Sciatic nerve (tissue), 2 donors: ENCODE data around the gene OSBPL10. TPM values are rescaled to one million over a fixed set of nuclear protein-coding genes. Genes with fewer than 3 reads are reported as not detected.

Experiments used
- ATAC-seq: fragments of 200-7000 bp; cut with Tn5 transposase; one replicate; pipeline ENCODE4 v1.9.1; 2020; ENCODE audit warnings: mild to moderate bottlenecking, moderate library complexity
- DNase-seq: peaks from one replicate; pipeline ENCODE4 v3.0.0-alpha.2; 2020; ENCODE audit warnings: low spot score
- intact Hi-C: fragments of 100-400 bp; cut with DNase I; formaldehyde crosslinking; loops from one replicate; pipeline ENCODE4 v1.14.2; 2022
- total RNA-seq: library from RNA; stranded (reverse); fragmentation: NEBNext Ultra II Directional; extraction: Animal tissue kit (Norgen Biotek cat#: 25700); gene quantifications from one replicate; pipeline ENCODE4 v1.2.1, GENCODE V29; 2021
- donor health status: DM: no; HTN: no; CAD: no.
- donor health status: DM: no; HTN: no; CAD: no.

The OSBPL10 gene
- total RNA-seq, 1 donor from 2014 or later = 27.0 TPM

- no peak for DNase-seq
- ATAC-seq = no peak
- intact Hi-C loops = no loop called here
These were observed 309.1 kb downstream of the OSBPL10 start for GRCh38 chr3:31671976-31672375.

GRCh38 chr3:31671451-31671850 is 309.6 kb downstream of the OSBPL10 start:
- ATAC-seq (no peak), DNase-seq (no peak)
- intact Hi-C loops = no loop called here

- no peak for ATAC-seq
These were observed 310.3 kb downstream of the OSBPL10 start for GRCh38 chr3:31670722-31671121.

GRCh38 chr3:31670136-31670535 is 310.9 kb downstream of the OSBPL10 start:
- DNase-seq (no peak), ATAC-seq (peak; percentile 57)
- intact Hi-C loops = no loop called here

More at GRCh38 chr3:31670722-31671121, 310.3 kb downstream of the OSBPL10 start:
- intact Hi-C loops = no loop called here
- no peak for DNase-seq

- no peak for ATAC-seq
- intact Hi-C loops = no loop called here
- no peak for DNase-seq
These were observed 312.8 kb downstream of the OSBPL10 start for GRCh38 chr3:31668242-31668641.

GRCh38 chr3:31667582-31667981 is 313.5 kb downstream of the OSBPL10 start:
- no peak for ATAC-seq
- no peak for DNase-seq
- intact Hi-C loops = no loop called here

GRCh38 chr3:31664031-31664430 is 317.0 kb downstream of the OSBPL10 start:
- ATAC-seq (no peak), DNase-seq (no peak)
- intact Hi-C loops = no loop called here

GRCh38 chr3:31661993-31662670 is 318.9 kb downstream of the OSBPL10 start:
- intact Hi-C loops = no loop called here
- ATAC-seq (no peak), DNase-seq (no peak)

- ATAC-seq (no peak), DNase-seq (no peak)
These were observed 319.8 kb downstream of the OSBPL10 start for GRCh38 chr3:31661286-31661685.

GRCh38 chr3:31659246-31659645 is 321.8 kb downstream of the OSBPL10 start:
- DNase-seq (no peak), ATAC-seq (no peak)
- intact Hi-C loops = no loop called here

More at GRCh38 chr3:31661286-31661685, 319.8 kb downstream of the OSBPL10 start:
- intact Hi-C loops = no loop called here

GRCh38 chr3:31654998-31655397 is 326.1 kb downstream of the OSBPL10 start:
- DNase-seq (no peak), ATAC-seq (no peak)
- intact Hi-C loops = no loop called here

GRCh38 chr3:31653464-31653863 is 327.6 kb downstream of the OSBPL10 start:
- ATAC-seq (no peak), DNase-seq (no peak)
- intact Hi-C loops = no loop called here

- intact Hi-C loops = no loop called here
- DNase-seq = no peak
- no peak for ATAC-seq
These were observed 328.8 kb downstream of the OSBPL10 start for GRCh38 chr3:31652296-31652695.

GRCh38 chr3:31648286-31648968 is 332.6 kb downstream of the OSBPL10 start:
- ATAC-seq (no peak), DNase-seq (no peak)
- intact Hi-C loops = no loop called here

- intact Hi-C loops = no loop called here
- no peak for DNase-seq
- ATAC-seq = no peak
These were observed 335.8 kb downstream of the OSBPL10 start for GRCh38 chr3:31645256-31645655.

GRCh38 chr3:31639828-31640227 is 341.2 kb downstream of the OSBPL10 start:
- intact Hi-C loops = no loop called here
- no peak for ATAC-seq
- DNase-seq = no peak

GRCh38 chr3:31636694-31637442 is 344.2 kb downstream of the OSBPL10 start:
- intact Hi-C loops = no loop called here

GRCh38 chr3:31636049-31636448 is 345.0 kb downstream of the OSBPL10 start:
- DNase-seq = no peak
- intact Hi-C loops = no loop called here
- ATAC-seq = no peak

More at GRCh38 chr3:31636694-31637442, 344.2 kb downstream of the OSBPL10 start:
- DNase-seq (no peak), ATAC-seq (no peak)

GRCh38 chr3:31635545-31635944 is 345.5 kb downstream of the OSBPL10 start:
- DNase-seq (no peak), ATAC-seq (no peak)
- intact Hi-C loops = no loop called here

- no peak for ATAC-seq
- intact Hi-C loops = no loop called here
These were observed 346.6 kb downstream of the OSBPL10 start for GRCh38 chr3:31634476-31634875.

More at GRCh38 chr3:31634476-31634875, 346.6 kb downstream of the OSBPL10 start:
- no peak for DNase-seq
